Upper lobe of left lung (tissue), 6 donors: ENCODE measurements around the gene CCDC107. TPM values are rescaled to one million over a fixed set of nuclear protein-coding genes. Genes with fewer than 3 reads are reported as not detected.

Experiments used
- ATAC-seq, 2 donors: fragments of 200-7000 bp; cut with Tn5 transposase; one replicate each; pipeline ENCODE4 v1.9.1; 2022; ENCODE audit warnings: mild to moderate bottlenecking in 2 of 2, moderate library complexity in 2 of 2; ENCODE audit not compliant: low FRiP score in 2 of 2
- DNase-seq, 2 donors: peaks; one replicate each; pipeline ENCODE4 v3.0.0-alpha.2; 2019 to 2020
- H3K27ac ChIP-seq, 4 donors: fragments of 200-600 bp; sonication (generic); one replicate each; pipeline ENCODE4 v1.5.1; 2016 to 2019
- H3K27me3 ChIP-seq, 4 donors: fragments of 200-600 bp; sonication (generic); one replicate each; pipeline ENCODE4 v1.5.1; 2017 to 2019
- H3K36me3 ChIP-seq, 4 donors: fragments of 200-600 bp; sonication (generic); one replicate each; pipeline ENCODE4 v1.5.1; 2016 to 2019
- H3K4me1 ChIP-seq, 4 donors: fragments of 200-600 bp; sonication (generic); one replicate each; pipeline ENCODE4 v1.5.1; 2018 to 2019
- H3K4me3 ChIP-seq, 4 donors: fragments of 200-600 bp; sonication (generic); one replicate each; pipeline ENCODE4 v1.5.1; 2017 to 2019; ENCODE audit warnings: mild to moderate bottlenecking in 2 of 4, moderate library complexity in 1 of 4
- H3K9me3 ChIP-seq, 4 donors: fragments of 200-600 bp; sonication (generic); one replicate each; pipeline ENCODE4 v1.5.1; 2018 to 2019
- EP300 ChIP-seq, 4 donors: sonication (generic); formaldehyde crosslinking; IDR thresholded peaks; one replicate each; pipeline ENCODE4 v1.5.1; 2017; ENCODE audit warnings: antibody characterized with exemption in 4 of 4, control low read depth in 2 of 4
- POLR2A ChIP-seq, 4 donors: fragments of 450-650 bp; IDR thresholded peaks; one replicate each; pipeline ENCODE4 v1.5.1; 2016 to 2017; ENCODE audit warnings: antibody characterized with exemption in 4 of 4, mild to moderate bottlenecking in 2 of 4
- POLR2AphosphoS5 ChIP-seq, 2 donors: sonication (generic); formaldehyde crosslinking; IDR thresholded peaks; one replicate each; pipeline ENCODE4 v1.5.1; 2017; ENCODE audit warnings: antibody characterized with exemption in 2 of 2
- WGBS, 2 donors: methylation state at CpG; one replicate each; pipeline ENCODE4 v1.1.5; 2017 to 2018; 5-methylcytosine and 5-hydroxymethylcytosine counted together
- total RNA-seq, 6 donors: library from RNA; depleted of rRNA in 4 of 6; stranded (reverse); fragments of >200 nt in 4 of 6; gene quantifications; one replicate each; pipeline versions ENCODE4 v1.1.0 to v1.2.1, GENCODE V29; 2016 to 2021
- TF ChIP-seq, protein P1 (sequence below), 6 experiments: fragments of 450-650 bp in 4 of 6; fragments of 200-600 bp in 2 of 6; sonication (generic) in 2 of 6; IDR thresholded peaks; one replicate each; pipeline ENCODE4 v1.5.1; 2016 to 2019; ENCODE audit warnings: antibody characterized with exemption in 6 of 6
- donor health status: DM: no; HTN: no; CAD: no; lungs with moderate emphysema.
- donor health status: DM: no; HTN: yes; CAD: no; lungs with severe emphysema.

CCDC107 gene
- total RNA-seq, 6 donors from 2014 or later, result 17.8 to 49.4 (median 35.1) TPM

DNA sequence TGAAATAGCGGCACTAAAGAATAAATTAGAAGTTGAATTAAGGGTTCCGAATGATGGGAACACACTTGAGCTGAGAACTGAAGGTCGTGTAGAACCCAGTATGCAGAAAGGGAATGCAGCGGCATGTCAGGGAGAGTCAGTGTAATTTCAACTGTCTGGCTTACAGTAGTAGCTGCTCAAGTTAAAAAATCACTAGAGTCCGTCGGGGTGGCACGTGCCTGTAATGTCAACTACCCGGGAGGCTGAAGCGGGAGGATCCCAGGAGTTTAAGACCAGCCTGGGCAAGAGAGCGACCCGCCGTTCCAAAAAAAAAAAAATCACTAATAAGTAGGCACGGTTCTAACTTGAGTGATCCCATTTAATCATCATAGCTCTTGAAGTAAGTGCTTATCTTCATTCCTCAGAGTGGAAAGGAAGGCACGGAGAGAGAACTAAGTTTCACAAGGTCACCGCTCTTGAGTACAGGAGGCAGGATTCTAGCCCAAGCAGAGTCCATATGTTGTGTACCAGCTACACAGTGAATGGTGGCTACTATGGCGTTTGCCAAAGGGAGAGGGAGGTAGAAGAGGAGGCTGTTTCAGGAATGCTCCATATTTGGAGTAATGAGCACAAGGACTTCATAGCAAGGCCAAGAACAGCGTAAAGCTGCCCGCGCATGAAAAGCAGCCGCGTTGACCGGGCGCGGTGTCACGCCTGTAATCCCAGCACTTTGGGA lies 1.1 kb upstream of the CCDC107 start:
- Histone ChIP-seq H3K27me3 (no peaks in the 10 kb centered on the region), H3K36me3 (peaks cover 0 to 22% (median 12%) of the 10 kb centered on the region in 4 donors), H3K4me3 (peak overlapping the region in 3 of 4 donors; percentile 68 to 90 (median 86)), H3K9me3 (no peaks in the 10 kb centered on the region), H3K27ac (peak overlapping the region; percentile 97 to 99 (median 98)), H3K4me1 (peaks cover 22 to 54% (median 35%) of the 10 kb centered on the region in 4 donors)
- ATAC-seq (peak; percentile 32 to 42), DNase-seq (peak in 1 of 2 donors; percentile 36)
- 30 to 36% methylated on average over 24 to 25 of the region's 25 CpGs for WGBS, 2 donors
- TF ChIP-seq EP300 (IDR thresholded peaks at IDR 0.05) (no peak), POLR2AphosphoS5 (IDR thresholded peaks at IDR 0.05) (peak in 1 of 2 donors; percentile 6)

DNA sequence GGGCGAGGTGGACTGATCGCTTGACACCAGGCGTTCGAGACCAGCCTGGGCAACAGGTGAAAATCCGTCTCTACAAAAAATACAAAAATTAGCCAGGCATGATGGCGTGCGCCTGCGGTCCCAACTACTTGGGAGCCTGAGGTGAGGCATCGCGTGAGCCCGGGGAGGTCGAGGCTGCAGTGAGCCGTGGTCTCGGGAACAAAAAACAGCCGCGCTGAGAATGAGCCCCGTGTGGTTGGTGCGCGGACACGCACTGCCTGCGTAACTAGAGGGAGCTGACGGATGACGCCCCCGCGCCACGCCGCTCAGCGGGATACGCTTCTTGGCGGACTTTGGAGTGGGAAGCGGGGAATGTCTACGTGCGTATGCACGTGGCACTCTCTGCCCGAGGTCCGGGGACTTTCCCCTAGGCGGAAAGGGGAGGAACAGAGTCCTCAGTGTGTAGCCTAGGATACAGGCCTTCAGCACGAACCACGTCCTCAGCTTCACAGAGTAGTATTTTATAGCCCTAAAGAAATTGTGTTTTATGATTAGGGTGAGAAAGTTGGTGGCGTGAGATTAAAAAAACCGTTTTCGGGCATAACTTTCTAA lies 451 bp upstream of the CCDC107 start, which contains the start of gene RMRP:
Gene RMRP (minus strand): TSS at position 474 of the 591 bp plus-strand sequence.
- DNase-seq, result peak; percentile 97 to 98
- peak; percentile 93 to 95 for TF ChIP-seq POLR2AphosphoS5 (IDR thresholded peaks at IDR 0.05)
- peak in 2 of 4 donors; percentile 55 to 94 for TF ChIP-seq EP300 (IDR thresholded peaks at IDR 0.05)
- peak in 2 of 4 donors; percentile 46 to 50 for TF ChIP-seq POLR2A (IDR thresholded peaks at IDR 0.05)
- TF ChIP-seq, protein P1, sequence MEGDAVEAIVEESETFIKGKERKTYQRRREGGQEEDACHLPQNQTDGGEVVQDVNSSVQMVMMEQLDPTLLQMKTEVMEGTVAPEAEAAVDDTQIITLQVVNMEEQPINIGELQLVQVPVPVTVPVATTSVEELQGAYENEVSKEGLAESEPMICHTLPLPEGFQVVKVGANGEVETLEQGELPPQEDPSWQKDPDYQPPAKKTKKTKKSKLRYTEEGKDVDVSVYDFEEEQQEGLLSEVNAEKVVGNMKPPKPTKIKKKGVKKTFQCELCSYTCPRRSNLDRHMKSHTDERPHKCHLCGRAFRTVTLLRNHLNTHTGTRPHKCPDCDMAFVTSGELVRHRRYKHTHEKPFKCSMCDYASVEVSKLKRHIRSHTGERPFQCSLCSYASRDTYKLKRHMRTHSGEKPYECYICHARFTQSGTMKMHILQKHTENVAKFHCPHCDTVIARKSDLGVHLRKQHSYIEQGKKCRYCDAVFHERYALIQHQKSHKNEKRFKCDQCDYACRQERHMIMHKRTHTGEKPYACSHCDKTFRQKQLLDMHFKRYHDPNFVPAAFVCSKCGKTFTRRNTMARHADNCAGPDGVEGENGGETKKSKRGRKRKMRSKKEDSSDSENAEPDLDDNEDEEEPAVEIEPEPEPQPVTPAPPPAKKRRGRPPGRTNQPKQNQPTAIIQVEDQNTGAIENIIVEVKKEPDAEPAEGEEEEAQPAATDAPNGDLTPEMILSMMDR (IDR thresholded peaks at IDR 0.05), result peak in 5 of 6 experiments; percentile 31 to 90 (median 68)
- Histone ChIP-seq H3K27ac (peak within 1 kb of the TSS; percentile 97 to 99 (median 98)), H3K36me3 (peaks cover 0 to 26% (median 12%) of the 10 kb centered on the region in 4 donors), H3K4me3 (peak within 1 kb of the TSS; percentile 68 to 97 (median 88)), H3K27me3 (no peaks in the 10 kb centered on the region), H3K9me3 (no peaks in the 10 kb centered on the region), H3K4me1 (peaks cover 20 to 55% (median 34%) of the 10 kb centered on the region in 4 donors)
- ATAC-seq, result peak; percentile 97 to 98
- WGBS, 2 donors, result 0 to 2% methylated on average over 38 to 42 of the region's 42 CpGs

- peak in 1 of 2 donors; percentile 1 for ATAC-seq
- Histone ChIP-seq H3K27ac (peak overlapping the region; percentile 97 to 99 (median 98)), H3K36me3 (peaks cover 0 to 26% (median 12%) of the 10 kb centered on the region in 4 donors), H3K4me3 (peak overlapping the region; percentile 68 to 97 (median 88)), H3K9me3 (no peaks in the 10 kb centered on the region), H3K27me3 (no peaks in the 10 kb centered on the region), H3K4me1 (peaks cover 16 to 47% (median 29%) of the 10 kb centered on the region in 4 donors)
- 0 to 4% methylated on average over 2 of the region's 2 CpGs for WGBS, 2 donors
- DNase-seq, result no peak
- TF ChIP-seq POLR2A (IDR thresholded peaks at IDR 0.05), result no peak
- no peak for TF ChIP-seq POLR2AphosphoS5 (IDR thresholded peaks at IDR 0.05)
- TF ChIP-seq EP300 (IDR thresholded peaks at IDR 0.05), result no peak
- TF ChIP-seq, protein P1 (IDR thresholded peaks at IDR 0.05), result no peak
Measured at GRCh38 chr9:35658968-35659220, 802 bp downstream of the CCDC107 start.

DNA sequence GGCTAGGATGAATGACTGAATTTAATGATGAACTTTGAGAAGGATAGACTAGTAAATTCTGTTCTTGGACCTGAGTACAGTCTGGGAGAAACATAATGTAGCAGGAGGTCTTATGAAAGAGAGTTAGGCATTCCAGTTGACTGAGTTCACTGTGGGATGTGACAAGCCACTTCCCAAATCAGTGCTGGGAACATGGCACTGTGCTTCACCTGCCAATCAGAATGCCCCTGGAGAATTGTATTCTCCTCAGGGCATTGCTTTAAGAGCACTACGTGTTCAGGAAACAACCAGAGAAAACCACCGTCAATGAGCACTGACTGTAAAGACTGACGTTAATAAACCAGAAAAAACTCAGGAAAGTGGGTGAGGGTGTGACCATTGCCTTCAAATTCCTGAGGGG lies 1.2 kb downstream of the CCDC107 start:
- Histone ChIP-seq H3K4me3 (peak overlapping the region in 3 of 4 donors; percentile 68 to 90 (median 86)), H3K27ac (peak overlapping the region; percentile 97 to 99 (median 98)), H3K4me1 (peaks cover 16 to 48% (median 30%) of the 10 kb centered on the region in 4 donors), H3K9me3 (no peaks in the 10 kb centered on the region), H3K27me3 (no peaks in the 10 kb centered on the region), H3K36me3 (peaks cover 0 to 26% (median 12%) of the 10 kb centered on the region in 4 donors)
- DNase-seq (no peak), ATAC-seq (no peak)
- no peak for TF ChIP-seq POLR2A (IDR thresholded peaks at IDR 0.05)
- TF ChIP-seq POLR2AphosphoS5 (IDR thresholded peaks at IDR 0.05), result peak in 1 of 2 donors; percentile 15
- no peak for TF ChIP-seq EP300 (IDR thresholded peaks at IDR 0.05)
- 54 to 72% methylated on average over 3 of the region's 3 CpGs for WGBS, 2 donors

DNA sequence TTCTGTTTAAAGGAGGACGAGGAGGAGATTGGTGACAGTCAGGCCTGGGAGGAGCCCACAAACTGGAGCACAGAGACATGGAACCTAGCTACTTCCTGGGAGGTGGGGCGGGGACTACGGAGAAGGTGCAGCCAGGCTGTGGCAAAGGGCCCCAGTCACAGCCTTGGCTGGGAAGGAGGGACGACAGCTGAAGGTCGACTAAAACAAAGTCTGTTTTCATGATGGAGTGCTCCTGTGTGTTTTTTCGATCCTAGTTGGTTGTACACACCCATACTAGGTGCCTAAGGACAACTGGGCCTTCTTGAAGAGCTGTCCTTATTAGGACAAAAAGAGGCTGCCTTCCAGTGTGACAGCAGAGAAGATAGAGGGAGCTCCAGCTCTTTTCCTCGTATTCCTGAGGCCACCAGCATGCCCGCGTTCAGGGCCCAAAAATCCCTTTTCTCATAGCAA lies 2.9 kb downstream of the CCDC107 start:
- Histone ChIP-seq H3K27ac (peak overlapping the region; percentile 8 to 97 (median 54)), H3K36me3 (peaks cover 0 to 26% (median 12%) of the 10 kb centered on the region in 4 donors), H3K27me3 (no peaks in the 10 kb centered on the region), H3K9me3 (no peaks in the 10 kb centered on the region), H3K4me3 (no peak overlapping the region), H3K4me1 (peaks cover 25 to 64% (median 38%) of the 10 kb centered on the region in 4 donors)
- ATAC-seq, result no peak
- no peak for TF ChIP-seq POLR2A (IDR thresholded peaks at IDR 0.05)
- TF ChIP-seq, protein P1 (IDR thresholded peaks at IDR 0.05), result peak in 2 of 6 experiments; percentile 22 to 40
- peak in 1 of 2 donors; percentile 35 for DNase-seq
- WGBS, 2 donors, result 47 to 63% methylated on average over 7 to 9 of the region's 9 CpGs
